Endodermal cell (in vitro differentiated cells): ENCODE results near the gene HSDL1. TPM values are rescaled to one million over a fixed set of nuclear protein-coding genes. Genes with fewer than 3 reads are reported as not detected.

Source experiments
- DNase-seq: peaks from one replicate; pipeline ENCODE4 v3.0.0-alpha.2; 2017
- H3K27ac ChIP-seq: 2 replicates; pipeline ENCODE4 v1.5.1; 2013; ENCODE audit warnings: mild to moderate bottlenecking, low read depth, low read length, moderate library complexity
- H3K27me3 ChIP-seq: 2 replicates; pipeline ENCODE4 v1.6.1; 2013; ENCODE audit warnings: mild to moderate bottlenecking, low read length, moderate library complexity; ENCODE audit not compliant: insufficient read depth, control insufficient read depth, poor library complexity, severe bottlenecking
- H3K36me3 ChIP-seq: 2 replicates; pipeline ENCODE4 v1.7.0; 2013; ENCODE audit warnings: mild to moderate bottlenecking, low read length, moderate library complexity; ENCODE audit not compliant: control insufficient read depth, insufficient read depth
- H3K4me1 ChIP-seq: one replicate; pipeline ENCODE4 v1.7.0; 2013; ENCODE audit warnings: low read length; ENCODE audit not compliant: control insufficient read depth, insufficient read depth
- H3K4me3 ChIP-seq: 2 replicates; pipeline ENCODE4 v1.5.1; 2013; ENCODE audit warnings: mild to moderate bottlenecking, low read length, moderate library complexity
- H3K9ac ChIP-seq: 2 replicates; pipeline ENCODE4 v1.6.1; 2013; ENCODE audit warnings: mild to moderate bottlenecking, low read length, moderate library complexity; ENCODE audit not compliant: poor library complexity, severe bottlenecking; ENCODE audit errors: extremely low read depth
- H3K9me3 ChIP-seq: 2 replicates; pipeline ENCODE4 v1.6.1; 2013; ENCODE audit warnings: mild to moderate bottlenecking, low read length, moderate library complexity; ENCODE audit not compliant: control insufficient read depth
- H3K27ac Mint-ChIP-seq: 2 replicates; pipeline ENCODE4 v1.8.0; 2020; ENCODE audit warnings: mixed read lengths
- H3K27me3 Mint-ChIP-seq: 2 replicates; pipeline ENCODE4 v1.8.0; 2021; ENCODE audit warnings: mild to moderate bottlenecking, mixed read lengths; ENCODE audit not compliant: insufficient read depth
- H3K36me3 Mint-ChIP-seq: 2 replicates; pipeline ENCODE4 v1.8.0; 2020; ENCODE audit warnings: low read depth, mixed read lengths
- H3K4me1 Mint-ChIP-seq: 2 replicates; pipeline ENCODE4 v1.8.0; 2020; ENCODE audit warnings: mixed read lengths
- H3K4me3 Mint-ChIP-seq: 2 replicates; pipeline ENCODE4 v1.8.0; 2020; ENCODE audit warnings: mild to moderate bottlenecking, moderate library complexity, mixed read lengths
- H3K9me3 Mint-ChIP-seq: 2 replicates; pipeline ENCODE4 v1.8.0; 2020; ENCODE audit warnings: mild to moderate bottlenecking, mixed read lengths
- CTCF ChIP-seq: fragments of 200-600 bp; sonication (generic); conservative IDR thresholded peaks from 2 replicates; pipeline ENCODE4 v1.5.0; 2021; ENCODE audit warnings: antibody characterized with exemption, mild to moderate bottlenecking
- WGBS, 2 experiments: methylation state at CpG; one replicate each; pipeline versions ENCODE4 v1.1.5 to v1.1.7; 2013; ENCODE audit warnings: missing lambda C conversion rate in 2 of 2, mixed read lengths in 1 of 2; ENCODE audit not compliant: insufficient coverage in 1 of 2, insufficient read length in 1 of 2; 5-methylcytosine and 5-hydroxymethylcytosine counted together
- total RNA-seq, 2 donors: library from RNA; stranded (reverse); fragmentation: NEBNext Ultra II Directional in 1 of 2; extraction: Animal tissue kit (Norgen Biotek cat#: 25700) in 1 of 2; gene quantifications; 2 replicates in 1 of 2; 3 replicates in 1 of 2; pipeline ENCODE4 v1.2.1, GENCODE V29; 2021

HSDL1 gene
- total RNA-seq, 2 donors from 2014 or later: 49.5 to 68.3 TPM

GRCh38 chr16:84186685-84187437, 41.9 kb upstream of the HSDL1 start, which contains the start of gene TAF1C:
Gene TAF1C (minus strand): TSS chr16:84187057. CDS start chr16:84184988, 2,069 bp downstream.
- Mint-ChIP-seq H3K36me3 (peaks cover 25% of the 10 kb centered on the region), H3K27me3 (no peaks in the 10 kb centered on the region), H3K9me3 (no peaks in the 10 kb centered on the region), H3K4me3 (peak within 1 kb of the TSS; percentile 94), H3K27ac (peak within 1 kb of the TSS; percentile 92), H3K4me1 (peaks cover 8% of the 10 kb centered on the region)
- H3K9ac ChIP-seq: peak within 1 kb of the TSS; percentile 80
- H3K27me3 ChIP-seq: no peaks in the 10 kb centered on the region
- peak within 1 kb of the TSS; percentile 95 for H3K4me3 ChIP-seq
- peaks cover 27% of the 10 kb centered on the region for H3K36me3 ChIP-seq
- 3 to 4% methylated on average over 26 to 55 of the region's 55 CpGs for WGBS, 2 experiments
- H3K27ac ChIP-seq: peak within 1 kb of the TSS; percentile 24
- peak; percentile 97 for TF ChIP-seq CTCF
- H3K9me3 ChIP-seq: no peaks in the 10 kb centered on the region
- peak; percentile 95 for DNase-seq
- no peaks in the 10 kb centered on the region for H3K4me1 ChIP-seq

GRCh38 chr16:84184775-84185174, 39.8 kb upstream of the HSDL1 start:
- H3K9me3 Mint-ChIP-seq: no peaks in the 10 kb centered on the region
- peaks cover 33% of the 10 kb centered on the region for H3K36me3 Mint-ChIP-seq
- 94 to 98% methylated on average over 9 to 10 of the region's 10 CpGs for WGBS, 2 experiments
- Histone ChIP-seq H3K4me1 (no peaks in the 10 kb centered on the region), H3K27ac (no peak overlapping the region), H3K9me3 (no peaks in the 10 kb centered on the region), H3K36me3 (peaks cover 32% of the 10 kb centered on the region), H3K9ac (no peak overlapping the region), H3K27me3 (no peaks in the 10 kb centered on the region), H3K4me3 (no peak overlapping the region)
- H3K4me1 Mint-ChIP-seq: peaks cover 8% of the 10 kb centered on the region
- no peak for TF ChIP-seq CTCF
- H3K27me3 Mint-ChIP-seq: no peaks in the 10 kb centered on the region
- DNase-seq: no peak
- peak overlapping the region; percentile 94 for H3K4me3 Mint-ChIP-seq
- H3K27ac Mint-ChIP-seq: no peak overlapping the region

- Mint-ChIP-seq H3K9me3 (no peaks in the 10 kb centered on the region), H3K36me3 (peaks cover 33% of the 10 kb centered on the region), H3K27ac (no peak overlapping the region), H3K27me3 (no peaks in the 10 kb centered on the region), H3K4me3 (no peak overlapping the region), H3K4me1 (peaks cover 8% of the 10 kb centered on the region)
- H3K4me3 ChIP-seq: no peak overlapping the region
- peak; percentile 35 for TF ChIP-seq CTCF
- no peak overlapping the region for H3K9ac ChIP-seq
- no peaks in the 10 kb centered on the region for H3K9me3 ChIP-seq
- 91% methylated on average over 10 to 11 of the region's 11 CpGs for WGBS, 2 experiments
- H3K27me3 ChIP-seq: no peaks in the 10 kb centered on the region
- peaks cover 32% of the 10 kb centered on the region for H3K36me3 ChIP-seq
- H3K27ac ChIP-seq: no peak overlapping the region
- H3K4me1 ChIP-seq: no peaks in the 10 kb centered on the region
- DNase-seq: no peak
Observed at GRCh38 chr16:84183911-84184591, 39.1 kb upstream of the HSDL1 start.
